ENCODE data around the gene SYK. TPM values are rescaled to one million over a fixed set of nuclear protein-coding genes. Genes with fewer than 3 reads are reported as not detected.

SYK gene
- total RNA-seq: not detected in 2 replicates

DNA sequence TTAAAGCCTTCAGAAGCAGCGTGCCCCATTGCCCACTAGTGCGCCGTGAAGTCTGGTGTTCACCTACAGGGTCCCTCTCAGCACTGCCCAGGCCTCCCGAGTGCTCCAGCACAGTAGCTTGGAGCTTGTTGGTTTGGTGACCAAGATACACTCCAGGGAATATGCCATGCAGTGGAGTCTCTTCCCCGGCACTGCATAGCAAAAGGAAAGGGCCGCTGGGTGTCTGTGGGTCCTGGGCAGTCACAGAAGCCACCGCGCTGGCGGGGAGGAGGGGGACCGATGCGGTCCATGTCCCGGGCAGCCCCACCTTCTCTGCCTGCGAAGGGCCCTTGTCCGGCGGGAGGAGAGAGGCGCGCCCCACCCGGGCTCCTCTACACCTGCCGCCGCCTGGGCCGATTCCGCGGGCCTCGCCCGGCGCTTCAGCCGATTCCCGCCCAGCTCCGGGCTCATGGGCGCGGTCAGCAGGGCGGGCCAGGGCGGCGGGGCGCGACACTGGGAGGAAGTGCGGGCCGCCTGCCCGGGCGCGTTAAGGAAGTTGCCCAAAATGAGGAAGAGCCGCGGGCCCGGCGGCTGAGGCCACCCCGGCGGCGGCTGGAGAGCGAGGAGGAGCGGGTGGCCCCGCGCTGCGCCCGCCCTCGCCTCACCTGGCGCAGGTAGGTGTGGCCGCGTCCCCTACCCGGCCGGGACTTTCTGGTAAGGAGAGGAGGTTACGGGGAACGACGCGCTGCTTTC is at the start of gene SYK:
Gene SYK (plus strand): TSS at position 579 of the 732 bp plus-strand sequence. CDS start 42,080 bp downstream, outside the sequence.

Other genes starting within 250 kb of the SYK start
- gene DIRAS2, start 159.0 kb upstream of the SYK start, total RNA-seq: not detected in 2 replicates